Tongue (tissue), 2 donors: ENCODE results near the gene TRABD. TPM values are rescaled to one million over a fixed set of nuclear protein-coding genes. Genes with fewer than 3 reads are reported as not detected.

Experiments
- DNase-seq: peaks from one replicate; pipeline ENCODE4 v3.0.0-alpha.2; 2015
- total RNA-seq: library from RNA; depleted of rRNA; stranded (reverse); fragments of >200 nt; gene quantifications from one replicate; pipeline ENCODE4 v1.2.3, GENCODE V29; 2014

TRABD gene
- total RNA-seq, 1 donor from 2014 or later: 18.5 TPM

- DNase-seq: no peak
Observed at GRCh38 chr22:50218153-50218995, 32.7 kb downstream of the TRABD start.

GRCh38 chr22:50218996-50219727 lies 33.4 kb downstream of the TRABD start:
- DNase-seq: peak; percentile 88

- DNase-seq: no peak
Observed at GRCh38 chr22:50219800-50220602, 34.3 kb downstream of the TRABD start.

- DNase-seq: no peak
Observed at GRCh38 chr22:50220603-50221409, 35.1 kb downstream of the TRABD start.

- no peak for DNase-seq
Observed at GRCh38 chr22:50221410-50222300, 35.9 kb downstream of the TRABD start.

GRCh38 chr22:50222508-50222907 lies 36.8 kb downstream of the TRABD start:
- DNase-seq: no peak

GRCh38 chr22:50224071-50224470 lies 38.4 kb downstream of the TRABD start:
- DNase-seq: no peak

- peak; percentile 25 for DNase-seq
Observed at GRCh38 chr22:50225200-50225969, 39.7 kb downstream of the TRABD start.

GRCh38 chr22:50226063-50226874 lies 40.6 kb downstream of the TRABD start:
- no peak for DNase-seq

GRCh38 chr22:50226875-50227165 lies 41.1 kb downstream of the TRABD start:
- no peak for DNase-seq

- no peak for DNase-seq
Observed at GRCh38 chr22:50227579-50228215, 42.0 kb downstream of the TRABD start.

- no peak for DNase-seq
Observed at GRCh38 chr22:50228366-50228765, 42.7 kb downstream of the TRABD start.

- DNase-seq: no peak
Observed at GRCh38 chr22:50229370-50229769, 43.7 kb downstream of the TRABD start.

- DNase-seq: no peak
Observed at GRCh38 chr22:50232481-50233151, 46.9 kb downstream of the TRABD start.

GRCh38 chr22:50233223-50233622 lies 47.5 kb downstream of the TRABD start:
- DNase-seq: no peak

GRCh38 chr22:50236731-50237409 lies 51.2 kb downstream of the TRABD start:
- DNase-seq: peak; percentile 41

GRCh38 chr22:50238755-50239154 lies 53.0 kb downstream of the TRABD start:
- no peak for DNase-seq
